CD4-positive, alpha-beta memory T cell (primary cell): ENCODE data around the gene CATSPER2. TPM values are rescaled to one million over a fixed set of nuclear protein-coding genes. Genes with fewer than 3 reads are reported as not detected.
"Not testable (repeated sequence)": the region's sequence is repeated elsewhere in the genome, so short reads cannot be mapped to it uniquely, and the experiment has no call there.

Experiments
- CTCF ChIA-PET: fragments of 350-600 bp; sonication (Branson Sonifier 250); formaldehyde crosslinking; loops from one replicate; lab custom pipeline; 2021; ENCODE audit warnings: inconsistent platforms; ENCODE audit not compliant: partially characterized antibody; lab: Charles Lee
- POLR2A ChIA-PET: fragments of 350-600 bp; sonication (Branson Sonifier 250); formaldehyde crosslinking; loops from one replicate; lab custom pipeline; 2021; ENCODE audit not compliant: partially characterized antibody; lab: Charles Lee
- DNase-seq, 5 donors: peaks; one replicate each; pipeline versions ENCODE4 v3.0.0 to v3.0.0-alpha.2; 2020 to 2022; ENCODE audit warnings: mixed read lengths in 1 of 5
- H3K27ac ChIP-seq: one replicate; pipeline ENCODE4 v1.7.0; 2013; ENCODE audit warnings: low read depth, low read length
- H3K27me3 ChIP-seq: 2 replicates; pipeline ENCODE4 v1.7.0; 2013; ENCODE audit warnings: mild to moderate bottlenecking, low read length, moderate library complexity; ENCODE audit not compliant: insufficient read depth
- H3K36me3 ChIP-seq: 2 replicates; pipeline ENCODE4 v1.7.0; 2013; ENCODE audit warnings: mild to moderate bottlenecking, low read length, moderate library complexity; ENCODE audit not compliant: insufficient read depth
- H3K4me1 ChIP-seq: 2 replicates; pipeline ENCODE4 v1.7.0; 2013; ENCODE audit warnings: mild to moderate bottlenecking, low read length, moderate library complexity; ENCODE audit not compliant: insufficient read depth
- H3K4me3 ChIP-seq, 2 donors: one replicate each; pipeline ENCODE4 v1.7.0; 2013; ENCODE audit warnings: low read length in 2 of 2, mild to moderate bottlenecking in 1 of 2
- H3K9me3 ChIP-seq, 2 donors: one replicate each; pipeline ENCODE4 v1.7.0; 2013; ENCODE audit warnings: low read length in 2 of 2, control low read depth in 1 of 2; ENCODE audit not compliant: control insufficient read depth in 1 of 2
- H3K27ac Mint-ChIP-seq, 7 donors: one replicate each; pipeline ENCODE4 v1.8.0; 2020 to 2021; ENCODE audit warnings: mixed read lengths in 7 of 7, mild to moderate bottlenecking in 6 of 7, inconsistent platforms in 3 of 7, moderate library complexity in 3 of 7
- H3K27me3 Mint-ChIP-seq, 2 donors: one replicate each; pipeline ENCODE4 v1.8.0; 2020 to 2021; ENCODE audit warnings: mixed read lengths in 2 of 2
- H3K36me3 Mint-ChIP-seq, 2 donors: one replicate each; pipeline ENCODE4 v1.8.0; 2020 to 2021; ENCODE audit warnings: mixed read lengths in 2 of 2, inconsistent platforms in 1 of 2, mild to moderate bottlenecking in 1 of 2
- H3K4me1 Mint-ChIP-seq, 4 donors: one replicate each; pipeline ENCODE4 v1.8.0; 2020 to 2021; ENCODE audit warnings: mixed read lengths in 4 of 4, mild to moderate bottlenecking in 1 of 4
- H3K4me3 Mint-ChIP-seq, 8 donors: one replicate each; pipeline ENCODE4 v1.8.0; 2020 to 2021; ENCODE audit warnings: mixed read lengths in 8 of 8, mild to moderate bottlenecking in 7 of 8, moderate library complexity in 6 of 8, inconsistent platforms in 3 of 8
- H3K9me3 Mint-ChIP-seq, 8 donors: one replicate each; pipeline ENCODE4 v1.8.0; 2020 to 2021; ENCODE audit warnings: mixed read lengths in 8 of 8, mild to moderate bottlenecking in 5 of 8, inconsistent platforms in 3 of 8, moderate library complexity in 1 of 8
- intact Hi-C: fragments of 100-400 bp; cut with micrococcal nuclease; formaldehyde crosslinking; loops from one replicate; pipeline ENCODE4 v1.15.1; 2023
- polyA plus RNA-seq, 2 donors: library from polyadenylated mRNA; unstranded; fragments of 300-500 nt; fragmentation: Illumina TruSeq; gene quantifications; one replicate each; pipeline ENCODE4 v1.2.3, GENCODE V29; 2021
- total RNA-seq, 2 experiments: library from RNA; stranded (reverse); gene quantifications; one replicate each; pipeline ENCODE4 v1.2.3, GENCODE V29; 2021

The CATSPER2 gene
- total RNA-seq (10 to 100 TPM; 11.4 to 12.8 TPM), polyA plus RNA-seq (under 1 TPM in 1 of 2 donors, not detected in 1; 0.96 TPM)

DNA sequence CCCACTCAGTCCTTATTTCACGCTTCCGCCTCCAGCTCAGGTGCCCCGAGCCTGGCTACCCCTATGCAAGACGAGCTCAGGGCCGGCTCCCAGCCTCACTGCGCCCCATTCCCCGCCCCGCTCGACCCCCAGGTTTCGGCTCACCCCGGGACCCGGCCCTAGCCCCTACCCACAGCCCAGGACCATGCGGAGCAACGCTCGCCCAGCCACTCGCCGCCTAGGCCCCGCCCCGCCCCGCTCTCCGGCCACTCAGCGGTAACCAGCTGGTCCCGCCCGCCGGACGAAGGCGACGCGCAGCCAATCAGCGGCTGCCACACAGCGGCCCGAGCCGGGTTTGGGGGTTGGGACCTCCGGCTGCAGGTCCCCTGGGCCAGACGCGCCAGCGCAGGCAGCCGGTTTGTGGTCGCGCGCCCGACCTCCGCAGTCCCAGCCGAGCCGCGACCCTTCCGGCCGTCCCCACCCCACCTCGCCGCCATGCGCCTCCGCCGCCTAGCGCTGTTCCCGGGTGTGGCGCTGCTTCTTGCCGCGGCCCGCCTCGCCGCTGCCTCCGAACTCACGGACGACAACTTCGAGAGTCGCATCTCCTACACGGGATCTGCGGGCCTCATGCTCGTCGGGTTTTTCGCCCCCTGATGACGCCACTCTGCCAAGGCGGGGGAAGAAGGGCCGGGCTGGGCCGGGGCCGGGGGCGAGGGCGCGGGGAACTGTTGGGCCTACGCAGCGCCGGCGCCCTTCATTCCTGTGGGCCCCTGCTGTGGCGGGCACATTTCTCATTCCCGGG, at the start of gene CATSPER2:
TSS of gene CATSPER2 (minus strand) at position 196 of the 781 bp plus-strand sequence. CDS start 783 bp downstream, outside the sequence.
- Mint-ChIP-seq H3K27ac (no peak within 1 kb of the TSS), H3K36me3 (peaks cover 22 to 36% of the 10 kb centered on the region in 2 donors), H3K9me3 (peaks cover 0 to 2% (median 0%) of the 10 kb centered on the region in 8 donors), H3K27me3 (peaks cover 0 to 3% of the 10 kb centered on the region in 2 donors), H3K4me3 (no peak within 1 kb of the TSS), H3K4me1 (no peaks in the 10 kb centered on the region)
- Histone ChIP-seq H3K9me3 (no peaks in the 10 kb centered on the region), H3K36me3 (no peaks in the 10 kb centered on the region), H3K4me3 (no peak within 1 kb of the TSS), H3K4me1 (no peaks in the 10 kb centered on the region), H3K27ac (no peak within 1 kb of the TSS), H3K27me3 (no peaks in the 10 kb centered on the region)
- ChIA-PET CTCF (no interaction called here), POLR2A (no interaction called here)
- DNase-seq, result no peak
- intact Hi-C loops, result no loop called here

DNA sequence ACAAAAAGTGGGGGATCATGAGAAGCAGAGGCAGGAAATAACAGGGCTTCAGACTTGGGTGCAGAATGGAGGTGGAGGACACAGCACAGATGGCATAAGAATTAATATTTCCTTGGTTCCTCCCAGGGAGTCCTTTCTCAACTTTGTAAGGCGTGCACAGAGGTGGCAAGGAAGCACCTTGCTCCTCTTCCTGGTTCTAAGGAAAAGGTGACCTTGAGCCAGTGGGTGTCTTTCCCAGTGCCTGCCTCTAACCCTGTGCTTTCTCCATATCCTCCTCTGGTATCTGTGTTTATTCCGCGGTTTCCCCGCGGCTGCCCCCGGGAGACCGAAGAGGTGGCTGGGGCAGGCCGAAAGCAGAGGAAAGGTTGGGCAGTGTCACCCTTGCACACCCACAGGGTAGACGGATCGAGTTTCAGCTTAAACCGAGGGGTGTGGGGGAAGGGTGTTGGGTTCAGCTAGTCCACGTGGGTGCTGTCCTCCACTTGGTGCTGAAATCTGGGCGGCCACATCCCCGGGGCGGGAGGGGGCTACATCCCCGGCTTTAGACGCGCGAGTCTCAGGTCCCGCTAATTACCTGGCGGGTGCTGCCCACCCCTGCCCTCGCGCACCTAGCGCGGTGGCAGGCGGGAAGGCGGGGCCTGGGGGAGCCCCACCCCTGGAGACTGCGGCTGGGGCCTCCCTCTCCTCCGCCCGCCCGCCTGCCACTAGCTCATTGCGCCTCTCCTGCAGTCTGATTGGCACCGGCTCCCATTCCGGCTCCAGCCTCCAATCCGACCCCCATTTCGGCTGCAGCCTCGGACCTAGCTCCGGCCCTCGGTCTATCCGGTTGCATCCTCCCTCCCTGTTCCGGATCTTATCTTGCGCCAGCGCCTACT, 44.7 kb upstream of the CATSPER2 start, which contains the start of gene CKMT1A:
TSS of gene CKMT1A (plus strand) at position 712 of the 875 bp plus-strand sequence. CDS start 192 bp downstream, outside the sequence.
- H3K4me3 ChIP-seq, H3K27ac Mint-ChIP-seq, H3K9me3 Mint-ChIP-seq, H3K36me3 Mint-ChIP-seq, H3K9me3 ChIP-seq, DNase-seq, H3K36me3 ChIP-seq, H3K4me1 ChIP-seq, POLR2A ChIA-PET, intact Hi-C loops, H3K4me3 Mint-ChIP-seq, H3K4me1 Mint-ChIP-seq, CTCF ChIA-PET, H3K27ac ChIP-seq, H3K27me3 ChIP-seq: not testable (repeated sequence)
- H3K27me3 Mint-ChIP-seq, result peaks cover 9 to 11% of the 10 kb centered on the region in 2 donors

DNA sequence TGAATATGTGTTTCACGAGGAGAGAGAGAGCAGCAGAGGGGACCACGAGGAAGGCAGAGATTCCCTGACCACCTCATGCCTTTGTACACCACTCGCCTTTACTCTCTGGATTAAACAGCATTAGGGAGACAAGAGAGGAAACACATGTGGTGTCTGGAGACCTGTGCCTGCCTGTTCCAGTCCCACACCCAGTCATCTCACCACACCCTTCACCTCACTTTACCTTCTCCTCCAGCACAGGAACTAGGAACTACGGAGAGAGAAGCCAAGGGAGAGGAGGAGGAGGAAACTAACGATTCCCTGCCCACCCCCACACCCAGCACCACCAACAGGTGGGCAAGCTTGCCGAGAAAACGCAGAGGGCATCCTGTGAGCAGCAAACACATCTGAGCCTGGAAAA, 44.0 kb upstream of the CATSPER2 start:
- CTCF ChIA-PET, DNase-seq, POLR2A ChIA-PET, H3K27ac ChIP-seq, H3K9me3 Mint-ChIP-seq, H3K27me3 ChIP-seq, H3K4me1 ChIP-seq, H3K4me3 ChIP-seq, H3K36me3 Mint-ChIP-seq, H3K9me3 ChIP-seq, H3K4me3 Mint-ChIP-seq, H3K4me1 Mint-ChIP-seq, H3K27ac Mint-ChIP-seq, H3K36me3 ChIP-seq, intact Hi-C loops: not testable (repeated sequence)
- peaks cover 9 to 11% of the 10 kb centered on the region in 2 donors for H3K27me3 Mint-ChIP-seq

DNA sequence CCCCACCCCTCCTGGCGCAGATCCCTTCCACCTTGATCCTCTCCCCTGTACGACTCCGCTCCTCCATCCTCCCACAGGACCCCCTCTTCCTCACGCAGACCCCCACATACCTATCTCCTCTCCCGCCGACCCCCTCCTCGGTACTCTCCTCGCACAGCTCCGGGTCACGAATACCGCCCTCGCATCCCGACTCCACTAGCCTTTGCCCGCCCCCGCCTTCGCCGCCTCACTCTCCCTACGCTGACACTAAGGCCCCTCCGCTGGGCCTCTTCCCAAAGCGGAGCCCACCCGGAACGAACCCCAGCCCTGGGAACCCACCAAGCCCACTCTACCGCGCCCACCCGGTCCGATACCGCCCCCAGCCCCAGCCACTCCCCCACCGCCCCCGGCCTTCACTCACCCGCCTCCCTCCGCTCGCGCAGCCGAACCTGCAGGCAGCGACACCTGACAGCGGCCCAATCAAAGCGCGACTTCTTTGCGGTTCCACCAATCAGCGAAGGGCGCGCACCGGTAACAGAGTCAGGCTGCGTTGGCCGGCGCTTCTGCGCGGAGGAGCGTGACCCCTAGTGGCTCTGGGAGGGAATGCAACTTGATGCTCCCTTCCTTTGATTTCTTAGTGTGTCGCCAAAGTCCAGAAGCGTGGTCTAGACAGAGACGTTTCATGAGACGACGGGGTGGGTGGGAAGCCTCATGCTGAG, 41.1 kb upstream of the CATSPER2 start:
- H3K9me3 Mint-ChIP-seq, POLR2A ChIA-PET, H3K4me1 ChIP-seq, CTCF ChIA-PET, H3K36me3 Mint-ChIP-seq, H3K27me3 ChIP-seq, DNase-seq, H3K27me3 Mint-ChIP-seq, H3K4me3 ChIP-seq, H3K4me3 Mint-ChIP-seq, intact Hi-C loops, H3K27ac ChIP-seq, H3K36me3 ChIP-seq, H3K27ac Mint-ChIP-seq, H3K4me1 Mint-ChIP-seq, H3K9me3 ChIP-seq: not testable (repeated sequence)

DNA sequence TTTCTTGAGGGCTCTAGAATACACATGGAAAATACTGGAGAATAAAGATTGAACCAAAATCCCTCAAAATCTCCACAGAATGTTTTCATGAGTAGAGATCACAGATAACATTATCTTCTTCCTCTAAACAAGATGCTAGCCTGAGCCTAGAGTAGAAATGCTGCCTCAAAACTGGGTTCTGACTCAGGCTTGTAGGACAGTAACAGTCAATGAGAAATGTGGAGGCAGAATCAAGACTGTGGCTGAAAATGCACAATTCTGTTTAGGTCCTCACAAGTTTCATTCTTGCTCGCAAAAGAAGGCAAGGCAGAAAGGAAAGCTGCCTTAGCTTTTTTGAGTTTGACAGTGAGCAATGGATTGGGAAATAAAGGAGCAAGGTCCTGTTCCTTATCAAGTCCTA, 25.5 kb upstream of the CATSPER2 start:
- H3K27me3 Mint-ChIP-seq, POLR2A ChIA-PET, H3K4me3 Mint-ChIP-seq, H3K4me1 ChIP-seq, H3K27me3 ChIP-seq, H3K9me3 Mint-ChIP-seq, H3K27ac Mint-ChIP-seq, H3K4me1 Mint-ChIP-seq, CTCF ChIA-PET, DNase-seq, H3K36me3 ChIP-seq, H3K27ac ChIP-seq, H3K36me3 Mint-ChIP-seq, H3K4me3 ChIP-seq, H3K9me3 ChIP-seq, intact Hi-C loops: not testable (repeated sequence)

DNA sequence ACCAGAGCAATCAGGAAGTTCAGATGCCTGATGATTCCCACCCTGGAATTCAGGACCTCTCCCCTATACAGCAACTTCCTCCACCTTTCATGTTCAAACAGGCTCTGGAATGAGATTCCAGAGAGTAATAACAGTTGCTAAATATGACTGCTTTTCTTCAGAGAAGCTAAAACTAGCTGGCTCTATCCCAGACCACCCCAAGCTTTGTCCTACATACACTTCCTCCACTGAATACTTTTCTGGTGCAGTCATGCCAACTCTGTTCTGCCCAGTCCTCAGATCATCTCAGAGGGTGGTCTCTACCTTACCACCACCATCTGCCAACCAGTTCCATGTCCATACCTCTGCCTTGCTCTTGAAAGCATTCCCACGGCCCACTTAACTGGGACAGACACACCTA, 17.5 kb upstream of the CATSPER2 start:
- H3K36me3 ChIP-seq, H3K36me3 Mint-ChIP-seq, H3K27me3 ChIP-seq, H3K4me1 ChIP-seq, H3K9me3 Mint-ChIP-seq, H3K4me1 Mint-ChIP-seq, H3K4me3 ChIP-seq, DNase-seq, POLR2A ChIA-PET, H3K27me3 Mint-ChIP-seq, H3K27ac ChIP-seq, H3K9me3 ChIP-seq, H3K4me3 Mint-ChIP-seq, H3K27ac Mint-ChIP-seq, intact Hi-C loops, CTCF ChIA-PET: not testable (repeated sequence)

DNA sequence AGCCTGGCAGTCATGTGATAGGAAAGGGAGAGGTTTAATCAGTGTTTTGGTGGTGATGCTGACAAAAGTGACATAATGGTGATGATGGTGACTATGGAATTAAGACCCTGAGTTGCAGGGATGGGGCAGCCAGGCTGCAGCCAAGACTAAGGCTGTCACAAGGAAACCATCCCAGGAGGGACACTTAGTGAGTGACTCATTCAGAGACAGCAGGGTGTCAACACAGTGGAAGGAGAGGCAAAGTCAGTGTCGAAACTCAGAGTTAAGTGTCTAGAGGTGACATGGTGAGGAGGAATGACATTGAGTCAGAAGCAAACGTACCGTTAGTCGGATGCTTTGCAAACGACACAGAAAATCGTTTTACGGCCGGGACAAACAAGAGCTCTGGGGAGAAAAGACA, 14.7 kb upstream of the CATSPER2 start:
- H3K27me3 Mint-ChIP-seq, H3K4me1 ChIP-seq, CTCF ChIA-PET, H3K9me3 ChIP-seq, H3K9me3 Mint-ChIP-seq, H3K27me3 ChIP-seq, H3K27ac ChIP-seq, H3K4me3 Mint-ChIP-seq, H3K36me3 Mint-ChIP-seq, intact Hi-C loops, H3K27ac Mint-ChIP-seq, H3K4me3 ChIP-seq, DNase-seq, POLR2A ChIA-PET, H3K36me3 ChIP-seq, H3K4me1 Mint-ChIP-seq: not testable (repeated sequence)
